B cell (primary cell): Measurements from ENCODE around the gene TLR5.

Source experiments
- CTCF ChIP-seq: fragments of 200-600 bp; IDR thresholded peaks from one replicate; pipeline ENCODE4 v1.8.0; 2022; ENCODE audit warnings: antibody characterized with exemption, mild to moderate bottlenecking
- EZH2 ChIP-seq: IDR thresholded peaks from 2 replicates; pipeline ENCODE4 v1.6.1; 2012; ENCODE audit warnings: borderline replicate concordance, low read depth, mild to moderate bottlenecking, moderate library complexity, low read length; ENCODE audit not compliant: insufficient read depth, poor library complexity, severe bottlenecking

GRCh38 chr1:223059526-223059925 lies 83.5 kb downstream of the TLR5 start:
- TF ChIP-seq CTCF (no peak), EZH2 (no peak)
